Small intestine (tissue), 7 donors: Measurements from ENCODE around the gene FFAR2. TPM values are rescaled to one million over a fixed set of nuclear protein-coding genes. Genes with fewer than 3 reads are reported as not detected.

Source experiments
- DNase-seq, 2 donors: peaks; one replicate each; pipeline versions ENCODE4 v3.0.0 to v3.0.0-alpha.2; 2013
- FAIRE-seq: peaks from 2 replicates; lab custom pipeline; 2012; peaks lifted over from hg19 to GRCh38; lab: Jason Lieb, UNC
- H3K27ac ChIP-seq, 3 donors: one replicate each; pipeline ENCODE4 v1.5.1; 2013; ENCODE audit warnings: low read length in 2 of 3, mild to moderate bottlenecking in 2 of 3, control low read depth in 1 of 3, inconsistent platforms in 1 of 3, low read depth in 1 of 3, moderate library complexity in 1 of 3
- H3K27me3 ChIP-seq, 3 donors: one replicate each; pipeline ENCODE4 v1.6.1; 2013; ENCODE audit warnings: low read length in 3 of 3, inconsistent platforms in 1 of 3; ENCODE audit not compliant: control insufficient read depth in 3 of 3, insufficient read depth in 3 of 3
- H3K36me3 ChIP-seq, 3 donors: one replicate each; pipeline ENCODE4 v1.6.1; 2013; ENCODE audit warnings: low read length in 3 of 3, inconsistent platforms in 1 of 3, low read depth in 1 of 3, mild to moderate bottlenecking in 1 of 3, moderate library complexity in 1 of 3; ENCODE audit not compliant: control insufficient read depth in 3 of 3, insufficient read depth in 2 of 3
- H3K4me1 ChIP-seq, 3 donors: one replicate each; pipeline ENCODE4 v1.6.1; 2013; ENCODE audit warnings: low read length in 2 of 3, inconsistent platforms in 1 of 3, low read depth in 1 of 3, mild to moderate bottlenecking in 1 of 3, moderate library complexity in 1 of 3; ENCODE audit not compliant: control insufficient read depth in 3 of 3, insufficient read depth in 2 of 3
- H3K4me3 ChIP-seq, 3 donors: one replicate each; pipeline ENCODE4 v1.5.1; 2013; ENCODE audit warnings: low read length in 3 of 3, control low read depth in 1 of 3, inconsistent platforms in 1 of 3, low read depth in 1 of 3, mild to moderate bottlenecking in 1 of 3, moderate library complexity in 1 of 3
- H3K9me3 ChIP-seq, 2 donors: one replicate each; pipeline ENCODE4 v1.6.1; 2013; ENCODE audit warnings: low read depth in 1 of 2, low read length in 1 of 2; ENCODE audit not compliant: control insufficient read depth in 2 of 2, insufficient read depth in 1 of 2
- WGBS, 3 donors: extraction: QIAGEN DNeasy Blood & Tissue Kit; methylation state at CpG; one replicate each; pipeline ENCODE4 v1.1.7; 2013; 5-methylcytosine and 5-hydroxymethylcytosine counted together
- polyA plus RNA-seq, 4 donors: library from polyadenylated mRNA; stranded (reverse) in 3 of 4; unstranded in 1 of 4; fragments of 200-250 nt in 3 of 4; fragments of 120-200 nt in 1 of 4; gene quantifications; one replicate each; pipeline versions ENCODE4 v1.2.1 to v1.2.3, GENCODE V29; 2013
- donor health status: healthy with polysubstance abuse.
- donor health status: control.
- donor health status: control.
- donor health status: Bipolar disorder and iron deficiency.
- donor health status: healthy.

Gene FFAR2
- polyA plus RNA-seq, 4 donors = 0.54 to 3.7 (median 0.81) TPM

DNA sequence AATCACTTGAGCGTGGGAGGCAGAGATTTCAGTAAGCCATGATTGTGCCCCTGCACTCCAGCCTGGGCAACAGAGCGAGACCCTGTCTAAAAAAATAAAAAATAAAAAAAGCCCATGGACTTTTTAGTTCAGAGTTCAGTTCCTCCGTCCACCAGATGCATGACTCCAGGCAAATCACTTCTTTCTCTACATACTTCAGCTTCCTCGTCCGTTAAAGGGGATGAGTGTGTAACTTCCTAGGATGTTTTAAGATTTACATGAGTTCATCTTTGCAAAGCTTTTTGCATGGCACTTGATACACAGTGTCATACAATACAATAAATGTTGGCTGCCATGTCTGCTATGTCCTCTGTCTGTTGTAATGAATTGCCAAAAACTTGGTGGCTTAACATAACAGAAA is 10.0 kb upstream of the FFAR2 start:
- Histone ChIP-seq H3K27ac (no peak overlapping the region), H3K36me3 (no peaks in the 10 kb centered on the region), H3K4me3 (no peak overlapping the region), H3K27me3 (no peaks in the 10 kb centered on the region), H3K4me1 (peaks cover 3 to 35% (median 21%) of the 10 kb centered on the region in 3 donors), H3K9me3 (no peaks in the 10 kb centered on the region)
- FAIRE-seq (no peak), DNase-seq (no peak)
- 82 to 94% (median 84%) methylated on average over 5 of the region's 5 CpGs for WGBS, 3 donors

DNA sequence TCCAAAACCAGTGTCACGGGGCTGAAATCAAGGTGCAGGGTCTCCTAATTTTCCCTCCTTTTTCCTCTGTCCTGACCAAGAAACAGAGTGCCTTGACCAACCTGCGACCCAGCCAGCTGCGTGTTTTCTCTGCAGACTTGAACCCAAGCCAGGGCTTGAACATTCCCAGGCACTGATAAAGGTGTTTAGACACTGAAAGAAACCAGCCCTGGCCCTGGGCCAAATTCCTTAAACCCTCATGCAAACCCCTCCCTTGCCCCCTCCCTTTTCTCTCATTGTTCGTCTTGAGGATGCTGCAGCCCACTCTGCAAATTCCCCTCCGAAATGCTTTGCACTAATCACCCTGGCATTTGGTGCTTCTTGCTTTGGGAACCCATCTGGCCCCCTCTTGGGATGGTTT is 9.5 kb upstream of the FFAR2 start:
- DNase-seq (no peak), FAIRE-seq (no peak)
- Histone ChIP-seq H3K9me3 (no peaks in the 10 kb centered on the region), H3K36me3 (no peaks in the 10 kb centered on the region), H3K4me3 (no peak overlapping the region), H3K4me1 (peaks cover 3 to 35% (median 21%) of the 10 kb centered on the region in 3 donors), H3K27me3 (no peaks in the 10 kb centered on the region), H3K27ac (no peak overlapping the region)
- WGBS, 3 donors = 52 to 68% (median 59%) methylated on average over 5 of the region's 5 CpGs

DNA sequence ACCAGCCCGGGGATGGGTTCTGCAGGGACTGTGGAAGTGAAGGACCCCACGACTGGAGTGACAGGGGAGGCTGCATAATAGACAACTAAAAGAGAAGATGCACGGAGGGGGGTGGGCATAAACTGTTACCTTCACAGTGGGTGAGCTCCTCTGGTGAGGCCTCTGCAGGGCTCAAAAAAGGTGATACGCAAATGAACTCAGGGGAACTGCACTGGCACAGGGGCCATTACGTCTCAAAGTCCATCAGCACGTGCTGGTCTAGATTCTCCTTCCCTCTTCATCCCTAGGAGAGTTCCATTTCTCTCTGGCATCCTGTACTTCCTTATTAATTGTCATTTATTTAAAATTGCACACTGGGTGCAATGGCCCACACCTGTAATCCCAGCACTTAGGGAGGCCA is 8.1 kb upstream of the FFAR2 start:
- H3K4me3 ChIP-seq = no peak overlapping the region
- H3K4me1 ChIP-seq = peaks cover 3 to 35% (median 18%) of the 10 kb centered on the region in 3 donors
- DNase-seq = peak; percentile 69 to 89
- 30 to 72% (median 62%) methylated on average over 6 of the region's 6 CpGs for WGBS, 3 donors
- no peaks in the 10 kb centered on the region for H3K27me3 ChIP-seq
- no peaks in the 10 kb centered on the region for H3K36me3 ChIP-seq
- no peaks in the 10 kb centered on the region for H3K9me3 ChIP-seq
- H3K27ac ChIP-seq = peak overlapping the region in 1 of 3 donors; percentile 21
- no peak for FAIRE-seq

DNA sequence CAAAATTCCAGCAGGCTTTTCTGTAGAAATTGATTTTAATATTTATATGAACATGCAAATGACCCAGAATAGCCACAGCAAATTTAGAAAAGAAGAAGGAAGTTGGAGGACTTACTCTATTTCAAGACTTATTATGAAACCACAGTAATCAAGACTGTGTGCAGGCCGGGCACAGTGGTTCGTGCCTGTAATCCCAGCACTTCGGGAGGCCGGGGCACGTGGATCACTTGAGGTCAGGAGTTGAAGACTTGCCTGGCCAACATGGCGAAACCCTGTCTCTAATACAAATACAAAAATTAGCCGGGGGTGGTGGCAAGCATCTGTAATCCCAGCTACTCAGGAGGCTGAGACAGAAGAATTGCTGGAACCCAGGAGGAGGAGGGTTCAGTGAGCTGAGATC is 6.0 kb upstream of the FFAR2 start:
- no peak for FAIRE-seq
- no peak overlapping the region for H3K27ac ChIP-seq
- peaks cover 0 to 23% (median 9%) of the 10 kb centered on the region in 3 donors for H3K4me1 ChIP-seq
- H3K9me3 ChIP-seq = no peaks in the 10 kb centered on the region
- H3K36me3 ChIP-seq = no peaks in the 10 kb centered on the region
- no peak overlapping the region for H3K4me3 ChIP-seq
- 65 to 84% (median 72%) methylated on average over 7 of the region's 7 CpGs for WGBS, 3 donors
- no peak for DNase-seq
- no peaks in the 10 kb centered on the region for H3K27me3 ChIP-seq

DNA sequence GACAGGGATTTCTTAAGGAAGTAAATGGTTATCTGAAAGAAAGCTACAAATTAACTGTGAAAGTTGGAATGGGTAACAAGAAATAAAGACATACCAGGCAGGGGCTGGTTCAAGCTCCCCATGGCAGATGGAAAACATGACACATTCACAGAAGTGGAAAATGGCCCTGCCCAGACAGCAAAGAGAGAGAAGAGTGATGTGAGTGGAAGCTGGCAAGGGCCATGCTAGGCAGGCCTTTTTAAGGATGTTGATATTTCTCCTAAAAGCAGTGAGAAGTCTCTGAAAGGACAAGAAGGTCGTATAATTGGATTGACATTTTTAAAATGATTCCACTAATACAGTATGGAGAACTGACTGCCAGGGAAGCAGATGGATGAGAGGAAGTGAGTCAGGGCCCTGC is 3.3 kb upstream of the FFAR2 start:
- no peak for FAIRE-seq
- Histone ChIP-seq H3K27me3 (peaks cover 0 to 3% (median under 1%) of the 10 kb centered on the region in 3 donors), H3K36me3 (no peaks in the 10 kb centered on the region), H3K27ac (no peak overlapping the region), H3K4me1 (peaks cover 0 to 28% (median 8%) of the 10 kb centered on the region in 3 donors), H3K4me3 (no peak overlapping the region), H3K9me3 (no peaks in the 10 kb centered on the region)
- DNase-seq = no peak
- 73 to 78% (median 73%) methylated on average over 1 of the region's 1 CpG for WGBS, 3 donors

DNA sequence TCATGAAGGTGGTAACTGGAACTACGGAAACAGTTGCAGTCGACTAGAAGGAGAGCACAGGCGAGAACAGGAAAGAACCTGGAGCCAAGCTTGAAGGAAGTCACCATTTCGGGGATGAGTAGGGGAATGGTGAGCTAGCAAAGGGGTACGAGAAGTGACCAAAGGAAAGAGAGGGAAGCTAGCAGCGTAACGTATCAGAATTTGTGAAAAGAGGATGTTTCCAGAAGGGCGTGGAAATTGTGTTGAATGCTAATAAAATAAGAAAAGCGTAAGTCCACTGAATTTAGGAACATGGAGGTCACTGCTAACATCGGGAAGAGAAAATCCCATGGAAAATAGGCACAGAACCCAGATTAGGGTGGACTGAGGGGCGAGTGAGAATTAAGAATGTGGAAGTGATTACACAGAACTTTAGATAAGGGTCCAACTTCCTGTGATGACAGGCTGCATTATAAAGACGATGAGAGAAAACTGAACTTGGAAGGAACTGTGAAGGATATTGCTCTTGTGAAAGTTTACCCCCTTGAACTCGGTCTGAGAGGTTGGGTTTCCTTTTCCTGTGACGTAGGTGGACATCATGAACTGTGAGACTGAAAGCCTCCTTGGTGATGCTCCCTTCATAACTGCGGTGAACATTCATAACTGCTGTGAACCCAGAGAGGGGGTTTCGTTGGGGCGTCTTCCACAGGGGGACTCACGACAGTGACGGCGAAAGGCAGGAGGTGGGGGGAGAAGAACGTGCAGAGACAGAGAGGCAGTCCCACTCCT is 2.0 kb upstream of the FFAR2 start:
- peaks cover 0 to 24% (median 8%) of the 10 kb centered on the region in 3 donors for H3K4me1 ChIP-seq
- no peaks in the 10 kb centered on the region for H3K9me3 ChIP-seq
- no peak overlapping the region for H3K4me3 ChIP-seq
- no peak for DNase-seq
- peaks cover 0 to 4% (median 3%) of the 10 kb centered on the region in 3 donors for H3K27me3 ChIP-seq
- peak overlapping the region in 1 of 3 donors; percentile 54 for H3K27ac ChIP-seq
- WGBS, 3 donors = 80 to 89% (median 80%) methylated on average over 21 of the region's 21 CpGs
- H3K36me3 ChIP-seq = no peaks in the 10 kb centered on the region
- FAIRE-seq = no peak

DNA sequence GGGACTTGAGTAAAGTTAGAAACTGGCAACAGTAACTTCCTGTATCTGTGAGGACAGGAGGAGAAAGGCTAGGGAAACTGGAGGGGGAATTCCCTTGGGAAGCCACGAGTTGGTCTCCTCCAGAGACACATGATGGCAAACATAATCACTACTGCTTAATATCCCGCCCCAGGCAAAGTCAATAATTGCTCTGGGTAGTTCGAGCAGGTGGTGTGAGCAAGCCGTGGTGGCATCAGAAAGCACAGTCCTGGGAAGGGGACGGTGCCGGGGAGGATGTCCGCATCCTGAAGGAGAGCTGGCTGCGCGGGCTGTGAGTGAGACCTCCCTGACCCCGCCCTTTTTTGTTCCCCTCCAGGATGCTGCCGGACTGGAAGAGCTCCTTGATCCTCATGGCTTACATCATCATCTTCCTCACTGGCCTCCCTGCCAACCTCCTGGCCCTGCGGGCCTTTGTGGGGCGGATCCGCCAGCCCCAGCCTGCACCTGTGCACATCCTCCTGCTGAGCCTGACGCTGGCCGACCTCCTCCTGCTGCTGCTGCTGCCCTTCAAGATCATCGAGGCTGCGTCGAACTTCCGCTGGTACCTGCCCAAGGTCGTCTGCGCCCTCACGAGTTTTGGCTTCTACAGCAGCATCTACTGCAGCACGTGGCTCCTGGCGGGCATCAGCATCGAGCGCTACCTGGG is 1.4 kb downstream of the FFAR2 start:
- Histone ChIP-seq H3K27me3 (peaks cover 0 to 4% (median 3%) of the 10 kb centered on the region in 3 donors), H3K4me1 (peaks cover 0 to 24% (median 8%) of the 10 kb centered on the region in 3 donors), H3K9me3 (no peaks in the 10 kb centered on the region), H3K27ac (peak overlapping the region in 2 of 3 donors; percentile 50 to 71), H3K4me3 (no peak overlapping the region), H3K36me3 (no peaks in the 10 kb centered on the region)
- 28 to 60% (median 40%) methylated on average over 27 of the region's 27 CpGs for WGBS, 3 donors
- DNase-seq (peak; percentile 61 to 65), FAIRE-seq (no peak)

DNA sequence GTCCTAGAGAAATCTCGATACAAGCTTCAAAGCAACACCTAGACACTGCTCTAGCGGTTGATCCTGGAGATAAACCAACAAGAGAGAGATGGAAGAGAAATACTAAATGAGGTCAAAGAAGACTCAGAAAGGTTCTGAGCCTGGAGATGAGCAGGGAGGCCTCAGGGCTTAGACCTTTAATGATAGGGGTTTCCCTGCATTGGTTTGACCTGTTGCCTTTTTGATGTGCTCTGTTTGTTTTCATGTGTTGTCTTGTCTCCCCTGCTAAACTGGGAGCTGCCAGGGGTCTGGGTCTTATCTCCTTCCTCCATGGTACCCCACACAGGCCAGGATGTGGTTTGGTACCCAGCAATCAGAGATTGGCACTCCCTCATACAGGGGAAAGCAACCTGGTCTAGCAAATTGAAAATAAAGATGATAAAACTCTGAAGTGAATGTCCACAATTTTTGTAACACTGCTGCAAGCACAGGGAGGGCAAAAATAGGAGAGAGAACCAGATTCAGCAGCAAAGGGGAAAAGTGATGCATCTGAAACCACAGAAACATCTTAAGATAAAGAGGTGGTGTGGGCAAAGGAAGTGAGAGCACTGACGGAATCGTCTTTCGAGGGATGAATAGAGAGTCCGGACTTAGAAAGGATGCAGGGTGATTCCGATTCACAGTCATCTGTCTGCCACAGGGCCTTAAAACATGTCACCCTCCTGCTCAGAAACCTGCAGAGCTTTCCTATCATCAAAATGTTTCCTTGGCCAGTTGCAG is 3.5 kb downstream of the FFAR2 start:
- FAIRE-seq (no peak), DNase-seq (no peak)
- no peak overlapping the region for H3K27ac ChIP-seq
- no peaks in the 10 kb centered on the region for H3K9me3 ChIP-seq
- WGBS, 3 donors = 71 to 80% (median 80%) methylated on average over 7 of the region's 7 CpGs
- no peak overlapping the region for H3K4me3 ChIP-seq
- peaks cover 0 to 24% (median 8%) of the 10 kb centered on the region in 3 donors for H3K4me1 ChIP-seq
- H3K36me3 ChIP-seq = no peaks in the 10 kb centered on the region
- peaks cover 0 to 4% (median 3%) of the 10 kb centered on the region in 3 donors for H3K27me3 ChIP-seq
